HCT116 (cell line): ENCODE data around the gene CSPG4. TPM values are rescaled to one million over a fixed set of nuclear protein-coding genes. Genes with fewer than 3 reads are reported as not detected.

Source experiments
- ATAC-seq: fragments of 200-7000 bp; cut with Tn5 transposase; 2 replicates; pipeline ENCODE4 v1.9.1; 2020; ENCODE audit warnings: mild to moderate bottlenecking, moderate library complexity
- BruUV-seq: library from RNA; stranded (reverse); fragments of 400-500 nt; replicated peaks from 2 replicates; lab custom pipeline; 2021; lab: Mats Ljungman, UMichigan
- CTCF ChIA-PET: fragments of 300-600 bp; sonication (Branson Sonifier 250); formaldehyde crosslinking; loops from one replicate; lab custom pipeline; 2021; ENCODE audit warnings: antibody characterized with exemption; lab: Charles Lee
- POLR2A ChIA-PET: fragments of 300-600, 350-600 bp; sonication (Branson Sonifier 250); formaldehyde crosslinking; loops from one replicate; lab custom pipeline; 2021; ENCODE audit warnings: antibody characterized with exemption; lab: Charles Lee
- RAD21 ChIA-PET, 2 experiments: fragments of 300-600 bp; sonication (Branson Sonifier 250); formaldehyde crosslinking; loops; one replicate each; lab custom pipeline; 2023; ENCODE audit warnings: low total read pairs in 2 of 2; ENCODE audit not compliant: uncharacterized antibody in 2 of 2, unreplicated experiment in 2 of 2, low non-redundant PET in 1 of 2; lab: Charles Lee
- DNase-seq: peaks from one replicate; pipeline ENCODE4 v3.0.0-alpha.2; 2010; ENCODE audit warnings: low read depth, low spot score
- H2AFZ ChIP-seq: fragments of 200-600 bp; shearing (Covaris generic), sonication (generic); 2 replicates; pipeline ENCODE4 v1.6.1; 2017; ENCODE audit warnings: low read depth, mixed run types, mixed read lengths, antibody characterized with exemption, low read length; ENCODE audit not compliant: poor library complexity, severe bottlenecking
- H3K27ac ChIP-seq: 2 replicates; pipeline ENCODE4 v1.5.1; 2012; ENCODE audit warnings: low read depth, low read length
- H3K27me3 ChIP-seq: fragments of 200-600 bp; sonication (generic); 2 replicates; pipeline ENCODE4 v1.6.1; 2016; ENCODE audit warnings: mixed run types, low read length, mixed read lengths; ENCODE audit not compliant: insufficient read depth
- H3K36me3 ChIP-seq, 2 experiments: fragments of 200-500 bp in 1 of 2; fragments of 200-600 bp in 1 of 2; sonication (Bioruptor generic) in 1 of 2; sonication (generic) in 1 of 2; 2 replicates each; pipeline versions ENCODE4 v1.5.1 to v1.6.1; 2014 to 2016; ENCODE audit warnings: low read length in 2 of 2, inconsistent platforms in 1 of 2, mixed read lengths in 1 of 2, mixed run types in 1 of 2; ENCODE audit not compliant: insufficient read depth in 2 of 2, control insufficient read depth in 1 of 2
- H3K4me1 ChIP-seq, 2 experiments: fragments of 200-600 bp in 1 of 2; sonication (generic) in 1 of 2; 2 replicates each; pipeline versions ENCODE4 v1.5.1 to v1.6.1; 2012 to 2017; ENCODE audit warnings: low read length in 2 of 2, inconsistent platforms in 1 of 2, mild to moderate bottlenecking in 1 of 2, mixed read lengths in 1 of 2, mixed run types in 1 of 2, moderate library complexity in 1 of 2; ENCODE audit not compliant: insufficient read depth in 2 of 2, control insufficient read depth in 1 of 2
- H3K4me2 ChIP-seq: fragments of 200-600 bp; sonication (generic); 2 replicates; pipeline ENCODE4 v1.6.1; 2017; ENCODE audit warnings: mixed run types, low read length, mixed read lengths
- H3K4me3 ChIP-seq, 2 experiments: fragments of 200-600 bp in 1 of 2; sonication (generic) in 1 of 2; replicated peaks in 1 of 2; 2 replicates each; pipeline ENCODE4 v1.5.1; 2011 to 2016; ENCODE audit warnings: low read length in 2 of 2, control low read depth in 1 of 2, low read depth in 1 of 2, mild to moderate bottlenecking in 1 of 2, mixed read lengths in 1 of 2, mixed run types in 1 of 2
- H3K79me2 ChIP-seq: fragments of 200-600 bp; sonication (generic); 2 replicates; pipeline ENCODE4 v1.6.1; 2017; ENCODE audit warnings: mild to moderate bottlenecking, mixed run types, low read length, moderate library complexity, mixed read lengths; ENCODE audit not compliant: insufficient read depth
- H3K9ac ChIP-seq: fragments of 200-600 bp; sonication (generic); 2 replicates; pipeline ENCODE4 v1.6.1; 2016; ENCODE audit warnings: low read length, mixed read lengths
- H3K9me2 ChIP-seq: fragments of 200-600 bp; sonication (generic), shearing (Covaris generic); 2 replicates; pipeline ENCODE4 v1.6.1; 2017; ENCODE audit warnings: mixed run types, mild to moderate bottlenecking, moderate library complexity; ENCODE audit not compliant: insufficient read depth
- H3K9me3 ChIP-seq, 2 experiments: fragments of 200-500 bp in 1 of 2; fragments of 200-600 bp in 1 of 2; sonication (Bioruptor generic) in 1 of 2; sonication (generic) in 1 of 2; 2 replicates each; pipeline ENCODE4 v1.6.1; 2014 to 2017; ENCODE audit warnings: low read length in 2 of 2, mixed read lengths in 2 of 2, inconsistent platforms in 1 of 2, low read depth in 1 of 2, mild to moderate bottlenecking in 1 of 2, mixed run types in 1 of 2, moderate library complexity in 1 of 2; ENCODE audit not compliant: control insufficient read depth in 1 of 2, insufficient read depth in 1 of 2
- H4K20me1 ChIP-seq: fragments of 200-600 bp; sonication (generic), shearing (Covaris generic); 2 replicates; pipeline ENCODE4 v1.6.1; 2017; ENCODE audit warnings: mixed run types, mild to moderate bottlenecking, moderate library complexity; ENCODE audit not compliant: insufficient read depth
- JUND ChIP-seq: IDR thresholded peaks from 2 replicates; pipeline ENCODE4 v1.6.1; 2012
- POLR2A ChIP-seq: IDR thresholded peaks from 2 replicates; pipeline ENCODE4 v1.7.0; 2011; ENCODE audit warnings: borderline replicate concordance; ENCODE audit not compliant: insufficient read depth, insufficient read length; ENCODE audit errors: extremely low read depth
- SRF ChIP-seq: IDR thresholded peaks from 2 replicates; pipeline ENCODE4 v1.6.1; 2012; ENCODE audit warnings: low read depth
- TCF7L2 ChIP-seq: IDR thresholded peaks from 2 replicates; pipeline ENCODE4 v1.7.0; 2011; ENCODE audit warnings: borderline replicate concordance, inconsistent platforms; ENCODE audit not compliant: insufficient read depth, insufficient read length; ENCODE audit errors: extremely low read depth
- intact Hi-C: fragments of 100-400 bp; cut with micrococcal nuclease; formaldehyde crosslinking; loops from 2 replicates; pipeline ENCODE4 v1.10.0; 2022
- total RNA-seq: library from RNA; stranded (reverse); gene quantifications from one replicate; pipeline ENCODE4 v1.2.1, GENCODE V29; 2021; ENCODE audit not compliant: unreplicated experiment
- TF ChIP-seq, protein P1 (sequence below): IDR thresholded peaks from 2 replicates; pipeline ENCODE4 v1.6.1; 2012; ENCODE audit warnings: low read depth

Gene CSPG4
- total RNA-seq, 1 experiment from 2014 or later, result 18.1 TPM

- H3K27ac ChIP-seq, result peak overlapping the region; percentile 97
- H2AFZ ChIP-seq, result no peak overlapping the region
- ATAC-seq (no peak), DNase-seq (no peak)
- H3K36me3 ChIP-seq, result 0 out of 4 replicates have a peak, but pooled peaks cover 0 to 5% of the 10 kb centered on the region in 2 experiments
- ChIA-PET RAD21 (interaction anchor here in 1 of 2 experiments (1.4 to 2.0 kb wide), 2 partner anchors 32 to 273 kb away, joined by 3 to 8 read pairs; partner anchors contain the start of gene MAN2C1), CTCF (interaction anchor here (1.4 to 2.2 kb wide), 6 partner anchors 13 to 273 kb away, joined by 3 to 21 read pairs (median 6); partner anchors contain the start of genes MAN2C1 and SNUPN), POLR2A (interaction anchor here (1.1 to 5.1 kb wide), 6 partner anchors 14 to 734 kb away, joined by 3 to 35 read pairs (median 8); partner anchors contain the start of genes COX5A, FAM219B, SIN3A and SNUPN)
- no peaks in the 10 kb centered on the region for H3K27me3 ChIP-seq
- H3K9me3 ChIP-seq, result no peaks in the 10 kb centered on the region
- no TSS peak for BruUV-seq
- peaks cover 12 to 45% of the 10 kb centered on the region in 2 experiments for H3K4me1 ChIP-seq
- H3K9me2 ChIP-seq, result no peaks in the 10 kb centered on the region
- H3K9ac ChIP-seq, result peak overlapping the region; percentile 98
- H3K4me3 ChIP-seq, result peak overlapping the region; percentile 95 to 97
- H3K4me2 ChIP-seq, result peak overlapping the region; percentile 98
- intact Hi-C loops, result loop anchor here (2.0 kb wide), 2 partner anchors 16 to 132 kb away; partner anchors contain the start of gene SNUPN
- peaks cover 33% of the 10 kb centered on the region for H3K79me2 ChIP-seq
- peaks cover 15% of the 10 kb centered on the region; the same call in 1 of the 2 replicates for H4K20me1 ChIP-seq
- TF ChIP-seq, protein P1, sequence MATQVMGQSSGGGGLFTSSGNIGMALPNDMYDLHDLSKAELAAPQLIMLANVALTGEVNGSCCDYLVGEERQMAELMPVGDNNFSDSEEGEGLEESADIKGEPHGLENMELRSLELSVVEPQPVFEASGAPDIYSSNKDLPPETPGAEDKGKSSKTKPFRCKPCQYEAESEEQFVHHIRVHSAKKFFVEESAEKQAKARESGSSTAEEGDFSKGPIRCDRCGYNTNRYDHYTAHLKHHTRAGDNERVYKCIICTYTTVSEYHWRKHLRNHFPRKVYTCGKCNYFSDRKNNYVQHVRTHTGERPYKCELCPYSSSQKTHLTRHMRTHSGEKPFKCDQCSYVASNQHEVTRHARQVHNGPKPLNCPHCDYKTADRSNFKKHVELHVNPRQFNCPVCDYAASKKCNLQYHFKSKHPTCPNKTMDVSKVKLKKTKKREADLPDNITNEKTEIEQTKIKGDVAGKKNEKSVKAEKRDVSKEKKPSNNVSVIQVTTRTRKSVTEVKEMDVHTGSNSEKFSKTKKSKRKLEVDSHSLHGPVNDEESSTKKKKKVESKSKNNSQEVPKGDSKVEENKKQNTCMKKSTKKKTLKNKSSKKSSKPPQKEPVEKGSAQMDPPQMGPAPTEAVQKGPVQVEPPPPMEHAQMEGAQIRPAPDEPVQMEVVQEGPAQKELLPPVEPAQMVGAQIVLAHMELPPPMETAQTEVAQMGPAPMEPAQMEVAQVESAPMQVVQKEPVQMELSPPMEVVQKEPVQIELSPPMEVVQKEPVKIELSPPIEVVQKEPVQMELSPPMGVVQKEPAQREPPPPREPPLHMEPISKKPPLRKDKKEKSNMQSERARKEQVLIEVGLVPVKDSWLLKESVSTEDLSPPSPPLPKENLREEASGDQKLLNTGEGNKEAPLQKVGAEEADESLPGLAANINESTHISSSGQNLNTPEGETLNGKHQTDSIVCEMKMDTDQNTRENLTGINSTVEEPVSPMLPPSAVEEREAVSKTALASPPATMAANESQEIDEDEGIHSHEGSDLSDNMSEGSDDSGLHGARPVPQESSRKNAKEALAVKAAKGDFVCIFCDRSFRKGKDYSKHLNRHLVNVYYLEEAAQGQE, result no peak
- no peak for TF ChIP-seq TCF7L2
- TF ChIP-seq POLR2A, result no peak
- TF ChIP-seq SRF, result no peak
- no peak for TF ChIP-seq JUND
Observed at GRCh38 chr15:75641179-75641503, 71.5 kb downstream of the CSPG4 start.
